ENCODE measurements around the gene CEP112. TPM values are rescaled to one million over a fixed set of nuclear protein-coding genes. Genes with fewer than 3 reads are reported as not detected.

The CEP112 gene
- total and polyA plus RNA-seq, 2 of the 8 experiments (the other 6 are each of a cell fraction or from before 2014, with no cell fraction given), result 0.62 to 3.1 TPM

DNA sequence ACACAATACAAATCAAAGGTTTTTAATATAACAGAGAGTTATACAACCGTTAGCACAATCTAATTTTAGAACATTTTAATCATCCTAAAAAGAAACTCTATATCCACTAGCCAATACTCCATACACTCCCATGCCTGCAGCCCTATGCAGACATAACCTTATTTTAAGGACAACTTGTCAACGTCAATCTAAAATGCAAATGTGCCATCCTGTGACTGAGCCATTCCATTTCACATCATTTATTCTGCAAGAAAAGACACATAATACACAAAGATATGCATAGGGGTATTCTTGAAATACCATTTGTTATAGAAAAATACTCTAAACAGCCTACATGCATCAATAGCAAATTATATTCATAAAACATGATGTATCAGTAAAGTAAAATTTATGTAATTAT is 106.7 kb downstream of the CEP112 start:
- DNase-seq (ENCODE audit: low read depth in 1 of 2, low spot score in 2 of 2) (no peak), FAIRE-seq (no peak)
- no peaks in the 10 kb centered on the region; the same call in 1 of the 2 replicates for H3K23me2 ChIP-seq (ENCODE audit: low read depth, low read length)
- no peak overlapping the region for H4K8ac ChIP-seq (ENCODE audit: extremely low read depth, insufficient read depth, low read length)
- H3K4me1 ChIP-seq (replicated peaks in 1 of 4; ENCODE audit: control insufficient read depth in 3 of 4, insufficient read depth in 4 of 4, low read length in 3 of 4), result no peaks in the 10 kb centered on the region
- H2BK120ac ChIP-seq (replicated peaks; ENCODE audit: low read depth, low read length), result no peak overlapping the region
- no peak overlapping the region for H4K91ac ChIP-seq (replicated peaks; ENCODE audit: insufficient read length, low read length)
- no peak overlapping the region for H3K18ac ChIP-seq (ENCODE audit: extremely low read depth, low read length)
- no peak overlapping the region for H3K4ac ChIP-seq (replicated peaks; ENCODE audit: insufficient read length, low read depth, low read length)
- no peak overlapping the region for H3K56ac ChIP-seq (replicated peaks; ENCODE audit: insufficient read length, low read depth, low read length)
- no peak overlapping the region for H2AFZ ChIP-seq (ENCODE audit: low read length)
- POLR2A ChIA-PET (ENCODE audit: partially characterized antibody), result no interaction called here
- H2AK5ac ChIP-seq (ENCODE audit: low read depth, low read length), result no peak overlapping the region
- H2BK20ac ChIP-seq (ENCODE audit: low read length), result no peak overlapping the region
- no peak overlapping the region for H3K4me2 ChIP-seq (ENCODE audit: insufficient read depth in 1 of 2, low read depth in 2 of 2, low read length in 2 of 2)
- no peaks in the 10 kb centered on the region for H3K79me1 ChIP-seq (ENCODE audit: low read depth, low read length)
- H3K9me3 ChIP-seq (ENCODE audit: insufficient read depth in 2 of 2, low read depth in 1 of 2, low read length in 1 of 2), result no peaks in the 10 kb centered on the region; a peak in 1 of 4 replicates
- no peak overlapping the region for H2BK5ac ChIP-seq (ENCODE audit: low read depth, low read length)
- H3K27me3 ChIP-seq (replicated peaks in 1 of 4; ENCODE audit: control insufficient read depth in 3 of 4, extremely low read depth in 1 of 4, insufficient read depth in 3 of 4, low read length in 3 of 4), result no peaks in the 10 kb centered on the region
- no peaks in the 10 kb centered on the region for H3K36me3 ChIP-seq (ENCODE audit: control insufficient read depth in 2 of 4, insufficient read depth in 4 of 4, low read length in 3 of 4)
- H3K23ac ChIP-seq (ENCODE audit: insufficient read length), result no peak overlapping the region
- H4K20me1 ChIP-seq (replicated peaks in 1 of 2; ENCODE audit: control insufficient read depth in 1 of 2, insufficient read depth in 2 of 2, low read length in 2 of 2), result no peaks in the 10 kb centered on the region
- H3K79me2 ChIP-seq (ENCODE audit: control insufficient read depth in 1 of 2, insufficient read depth in 2 of 2, low read length in 2 of 2), result no peaks in the 10 kb centered on the region
- no peak overlapping the region for H2BK15ac ChIP-seq (ENCODE audit: low read length)
- H3K4me3 ChIP-seq (ENCODE audit: extremely low read depth in 1 of 4, insufficient read depth in 2 of 4, low read depth in 3 of 4, low read length in 4 of 4), result no peak overlapping the region
- H3K14ac ChIP-seq (ENCODE audit: insufficient read length), result no peak overlapping the region
- TF ChIP-seq, protein P1, sequence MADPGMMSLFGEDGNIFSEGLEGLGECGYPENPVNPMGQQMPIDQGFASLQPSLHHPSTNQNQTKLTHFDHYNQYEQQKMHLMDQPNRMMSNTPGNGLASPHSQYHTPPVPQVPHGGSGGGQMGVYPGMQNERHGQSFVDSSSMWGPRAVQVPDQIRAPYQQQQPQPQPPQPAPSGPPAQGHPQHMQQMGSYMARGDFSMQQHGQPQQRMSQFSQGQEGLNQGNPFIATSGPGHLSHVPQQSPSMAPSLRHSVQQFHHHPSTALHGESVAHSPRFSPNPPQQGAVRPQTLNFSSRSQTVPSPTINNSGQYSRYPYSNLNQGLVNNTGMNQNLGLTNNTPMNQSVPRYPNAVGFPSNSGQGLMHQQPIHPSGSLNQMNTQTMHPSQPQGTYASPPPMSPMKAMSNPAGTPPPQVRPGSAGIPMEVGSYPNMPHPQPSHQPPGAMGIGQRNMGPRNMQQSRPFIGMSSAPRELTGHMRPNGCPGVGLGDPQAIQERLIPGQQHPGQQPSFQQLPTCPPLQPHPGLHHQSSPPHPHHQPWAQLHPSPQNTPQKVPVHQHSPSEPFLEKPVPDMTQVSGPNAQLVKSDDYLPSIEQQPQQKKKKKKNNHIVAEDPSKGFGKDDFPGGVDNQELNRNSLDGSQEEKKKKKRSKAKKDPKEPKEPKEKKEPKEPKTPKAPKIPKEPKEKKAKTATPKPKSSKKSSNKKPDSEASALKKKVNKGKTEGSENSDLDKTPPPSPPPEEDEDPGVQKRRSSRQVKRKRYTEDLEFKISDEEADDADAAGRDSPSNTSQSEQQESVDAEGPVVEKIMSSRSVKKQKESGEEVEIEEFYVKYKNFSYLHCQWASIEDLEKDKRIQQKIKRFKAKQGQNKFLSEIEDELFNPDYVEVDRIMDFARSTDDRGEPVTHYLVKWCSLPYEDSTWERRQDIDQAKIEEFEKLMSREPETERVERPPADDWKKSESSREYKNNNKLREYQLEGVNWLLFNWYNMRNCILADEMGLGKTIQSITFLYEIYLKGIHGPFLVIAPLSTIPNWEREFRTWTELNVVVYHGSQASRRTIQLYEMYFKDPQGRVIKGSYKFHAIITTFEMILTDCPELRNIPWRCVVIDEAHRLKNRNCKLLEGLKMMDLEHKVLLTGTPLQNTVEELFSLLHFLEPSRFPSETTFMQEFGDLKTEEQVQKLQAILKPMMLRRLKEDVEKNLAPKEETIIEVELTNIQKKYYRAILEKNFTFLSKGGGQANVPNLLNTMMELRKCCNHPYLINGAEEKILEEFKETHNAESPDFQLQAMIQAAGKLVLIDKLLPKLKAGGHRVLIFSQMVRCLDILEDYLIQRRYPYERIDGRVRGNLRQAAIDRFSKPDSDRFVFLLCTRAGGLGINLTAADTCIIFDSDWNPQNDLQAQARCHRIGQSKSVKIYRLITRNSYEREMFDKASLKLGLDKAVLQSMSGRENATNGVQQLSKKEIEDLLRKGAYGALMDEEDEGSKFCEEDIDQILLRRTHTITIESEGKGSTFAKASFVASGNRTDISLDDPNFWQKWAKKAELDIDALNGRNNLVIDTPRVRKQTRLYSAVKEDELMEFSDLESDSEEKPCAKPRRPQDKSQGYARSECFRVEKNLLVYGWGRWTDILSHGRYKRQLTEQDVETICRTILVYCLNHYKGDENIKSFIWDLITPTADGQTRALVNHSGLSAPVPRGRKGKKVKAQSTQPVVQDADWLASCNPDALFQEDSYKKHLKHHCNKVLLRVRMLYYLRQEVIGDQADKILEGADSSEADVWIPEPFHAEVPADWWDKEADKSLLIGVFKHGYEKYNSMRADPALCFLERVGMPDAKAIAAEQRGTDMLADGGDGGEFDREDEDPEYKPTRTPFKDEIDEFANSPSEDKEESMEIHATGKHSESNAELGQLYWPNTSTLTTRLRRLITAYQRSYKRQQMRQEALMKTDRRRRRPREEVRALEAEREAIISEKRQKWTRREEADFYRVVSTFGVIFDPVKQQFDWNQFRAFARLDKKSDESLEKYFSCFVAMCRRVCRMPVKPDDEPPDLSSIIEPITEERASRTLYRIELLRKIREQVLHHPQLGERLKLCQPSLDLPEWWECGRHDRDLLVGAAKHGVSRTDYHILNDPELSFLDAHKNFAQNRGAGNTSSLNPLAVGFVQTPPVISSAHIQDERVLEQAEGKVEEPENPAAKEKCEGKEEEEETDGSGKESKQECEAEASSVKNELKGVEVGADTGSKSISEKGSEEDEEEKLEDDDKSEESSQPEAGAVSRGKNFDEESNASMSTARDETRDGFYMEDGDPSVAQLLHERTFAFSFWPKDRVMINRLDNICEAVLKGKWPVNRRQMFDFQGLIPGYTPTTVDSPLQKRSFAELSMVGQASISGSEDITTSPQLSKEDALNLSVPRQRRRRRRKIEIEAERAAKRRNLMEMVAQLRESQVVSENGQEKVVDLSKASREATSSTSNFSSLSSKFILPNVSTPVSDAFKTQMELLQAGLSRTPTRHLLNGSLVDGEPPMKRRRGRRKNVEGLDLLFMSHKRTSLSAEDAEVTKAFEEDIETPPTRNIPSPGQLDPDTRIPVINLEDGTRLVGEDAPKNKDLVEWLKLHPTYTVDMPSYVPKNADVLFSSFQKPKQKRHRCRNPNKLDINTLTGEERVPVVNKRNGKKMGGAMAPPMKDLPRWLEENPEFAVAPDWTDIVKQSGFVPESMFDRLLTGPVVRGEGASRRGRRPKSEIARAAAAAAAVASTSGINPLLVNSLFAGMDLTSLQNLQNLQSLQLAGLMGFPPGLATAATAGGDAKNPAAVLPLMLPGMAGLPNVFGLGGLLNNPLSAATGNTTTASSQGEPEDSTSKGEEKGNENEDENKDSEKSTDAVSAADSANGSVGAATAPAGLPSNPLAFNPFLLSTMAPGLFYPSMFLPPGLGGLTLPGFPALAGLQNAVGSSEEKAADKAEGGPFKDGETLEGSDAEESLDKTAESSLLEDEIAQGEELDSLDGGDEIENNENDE (IDR thresholded peaks at IDR 0.05; ENCODE audit: insufficient replicate concordance, low read length), result no peak
- H4K5ac ChIP-seq (ENCODE audit: insufficient read length, low read depth, low read length), result no peak overlapping the region
- CTCF ChIA-PET (ENCODE audit: partially characterized antibody), result no interaction called here
- WGBS, 2 experiments (ENCODE audit: extremely low coverage in 1 of 2, insufficient coverage in 1 of 2, insufficient read length in 1 of 2, insufficient replicate concordance in 2 of 2, low coverage in 1 of 2, low lambda C conversion rate in 2 of 2, missing lambda C conversion rate in 1 of 2), result 92% methylated on average over 2 of the region's 2 CpGs; no CpG with 5 or more reads in 1 of the 2 experiments
- H2BK12ac ChIP-seq (ENCODE audit: low read depth, low read length), result no peak overlapping the region
- no peak overlapping the region for H3K9ac ChIP-seq (replicated peaks in 1 of 4; ENCODE audit: extremely low read depth in 1 of 4, low read depth in 3 of 4, low read length in 3 of 4)
- no peak overlapping the region for H3K27ac ChIP-seq (ENCODE audit: low read depth, low read length)

Data from H1 (cell line).